ENCODE measurements around the gene MPHOSPH6.

DNA sequence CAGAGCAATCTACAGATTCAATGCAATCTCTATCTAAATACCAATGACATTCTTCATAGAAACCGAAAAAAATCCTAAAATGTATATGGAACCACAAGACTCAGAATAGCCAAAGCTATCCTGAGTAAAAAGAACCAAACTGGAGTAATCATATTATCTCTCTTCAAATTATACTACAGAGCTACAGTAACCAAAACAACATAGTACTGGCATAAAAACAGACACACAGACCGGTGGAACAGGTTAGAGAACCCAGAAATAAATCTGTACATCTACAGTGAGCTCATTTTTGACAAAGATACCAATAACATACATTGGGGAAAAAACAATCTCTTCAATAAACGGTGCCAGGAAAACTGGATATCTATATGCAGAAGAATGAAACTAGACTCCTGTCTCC is 45.4 kb downstream of the MPHOSPH6 start:
- TF ChIP-seq, protein P1, sequence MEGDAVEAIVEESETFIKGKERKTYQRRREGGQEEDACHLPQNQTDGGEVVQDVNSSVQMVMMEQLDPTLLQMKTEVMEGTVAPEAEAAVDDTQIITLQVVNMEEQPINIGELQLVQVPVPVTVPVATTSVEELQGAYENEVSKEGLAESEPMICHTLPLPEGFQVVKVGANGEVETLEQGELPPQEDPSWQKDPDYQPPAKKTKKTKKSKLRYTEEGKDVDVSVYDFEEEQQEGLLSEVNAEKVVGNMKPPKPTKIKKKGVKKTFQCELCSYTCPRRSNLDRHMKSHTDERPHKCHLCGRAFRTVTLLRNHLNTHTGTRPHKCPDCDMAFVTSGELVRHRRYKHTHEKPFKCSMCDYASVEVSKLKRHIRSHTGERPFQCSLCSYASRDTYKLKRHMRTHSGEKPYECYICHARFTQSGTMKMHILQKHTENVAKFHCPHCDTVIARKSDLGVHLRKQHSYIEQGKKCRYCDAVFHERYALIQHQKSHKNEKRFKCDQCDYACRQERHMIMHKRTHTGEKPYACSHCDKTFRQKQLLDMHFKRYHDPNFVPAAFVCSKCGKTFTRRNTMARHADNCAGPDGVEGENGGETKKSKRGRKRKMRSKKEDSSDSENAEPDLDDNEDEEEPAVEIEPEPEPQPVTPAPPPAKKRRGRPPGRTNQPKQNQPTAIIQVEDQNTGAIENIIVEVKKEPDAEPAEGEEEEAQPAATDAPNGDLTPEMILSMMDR (IDR thresholded peaks at IDR 0.05), result no peak
- TF ChIP-seq POLR2A (IDR thresholded peaks at IDR 0.05), result no peak
